Measurements from ENCODE around the gene RPP21. TPM values are rescaled to one million over a fixed set of nuclear protein-coding genes. Genes with fewer than 3 reads are reported as not detected.

The RPP21 gene
- total RNA-seq, 1 experiment from 2014 or later, result 64.0 TPM

DNA sequence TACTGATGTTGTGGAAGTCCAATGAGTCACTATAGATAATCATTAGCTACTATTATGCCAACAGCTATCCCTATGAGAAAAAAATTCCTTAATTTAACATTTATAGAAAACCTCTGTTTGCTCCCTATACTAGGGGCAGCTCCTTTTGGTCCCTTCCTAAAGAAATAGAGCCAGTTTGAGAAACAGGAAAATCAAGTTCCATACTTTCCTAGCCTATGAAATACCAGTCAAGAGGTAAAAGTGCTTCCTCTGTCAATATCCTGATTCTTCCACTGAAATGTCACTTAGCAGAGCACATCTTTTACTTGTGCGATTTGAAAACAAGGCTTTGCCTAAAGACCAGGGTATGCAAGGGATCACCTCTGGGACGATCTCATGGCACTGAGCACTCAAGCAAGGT lies 32.7 kb upstream of the RPP21 start:
- peaks cover 9 to 20% of the 10 kb centered on the region in 2 experiments for H3K4me1 Mint-ChIP-seq

More for the DNA sequence above, 32.7 kb upstream of the RPP21 start:
- H3K27ac ChIP-seq (ENCODE audit: insufficient read length, low read depth, low read length), result no peak overlapping the region
- Mint-ChIP-seq H3K36me3 (ENCODE audit: insufficient read depth in 1 of 3, low read depth in 3 of 3) (peaks cover 49 to 67% (median 52%) of the 10 kb centered on the region in 3 experiments), H3K4me3 (no peak overlapping the region), H3K27ac (no peak overlapping the region), H3K9me3 (no peaks in the 10 kb centered on the region; a peak in 1 of 5 replicates), H3K27me3 (ENCODE audit: low read depth) (no peaks in the 10 kb centered on the region)
- H3K4me1 ChIP-seq (ENCODE audit: insufficient read depth, low read length), result peaks cover under 1% of the 10 kb centered on the region; the same call in 1 of the 2 replicates
- no peak overlapping the region for H3T11ph ChIP-seq (ENCODE audit: low read length)
- no peak overlapping the region for H3K23ac ChIP-seq (ENCODE audit: insufficient read length, low read depth, low read length)
- TF ChIP-seq, protein P1, sequence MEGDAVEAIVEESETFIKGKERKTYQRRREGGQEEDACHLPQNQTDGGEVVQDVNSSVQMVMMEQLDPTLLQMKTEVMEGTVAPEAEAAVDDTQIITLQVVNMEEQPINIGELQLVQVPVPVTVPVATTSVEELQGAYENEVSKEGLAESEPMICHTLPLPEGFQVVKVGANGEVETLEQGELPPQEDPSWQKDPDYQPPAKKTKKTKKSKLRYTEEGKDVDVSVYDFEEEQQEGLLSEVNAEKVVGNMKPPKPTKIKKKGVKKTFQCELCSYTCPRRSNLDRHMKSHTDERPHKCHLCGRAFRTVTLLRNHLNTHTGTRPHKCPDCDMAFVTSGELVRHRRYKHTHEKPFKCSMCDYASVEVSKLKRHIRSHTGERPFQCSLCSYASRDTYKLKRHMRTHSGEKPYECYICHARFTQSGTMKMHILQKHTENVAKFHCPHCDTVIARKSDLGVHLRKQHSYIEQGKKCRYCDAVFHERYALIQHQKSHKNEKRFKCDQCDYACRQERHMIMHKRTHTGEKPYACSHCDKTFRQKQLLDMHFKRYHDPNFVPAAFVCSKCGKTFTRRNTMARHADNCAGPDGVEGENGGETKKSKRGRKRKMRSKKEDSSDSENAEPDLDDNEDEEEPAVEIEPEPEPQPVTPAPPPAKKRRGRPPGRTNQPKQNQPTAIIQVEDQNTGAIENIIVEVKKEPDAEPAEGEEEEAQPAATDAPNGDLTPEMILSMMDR (conservative IDR thresholded peaks at IDR 0.05), result no peak
- H3K9me3 ChIP-seq (ENCODE audit: control insufficient read depth, low read depth, low read length), result no peaks in the 10 kb centered on the region
- H3K4me2 ChIP-seq (ENCODE audit: insufficient read depth, insufficient read length, low read length), result no peak overlapping the region
- H3K18ac ChIP-seq (ENCODE audit: insufficient read length, low read depth, low read length), result no peak overlapping the region
- H2AK5ac ChIP-seq (ENCODE audit: insufficient read length, low read length), result no peak overlapping the region
- no peak overlapping the region for H4K91ac ChIP-seq (ENCODE audit: insufficient read length, low read depth, low read length)
- no peak overlapping the region for H3K14ac ChIP-seq (ENCODE audit: insufficient read depth, low read length)
- no peak overlapping the region for H3K56ac ChIP-seq (ENCODE audit: insufficient read length, low read depth, low read length)
- peaks cover 41% of the 10 kb centered on the region; the same call in 1 of the 2 replicates for H3K79me2 ChIP-seq (ENCODE audit: insufficient read depth, low read length)
- H2AFZ ChIP-seq (ENCODE audit: low read length), result no peak overlapping the region
- no peak overlapping the region for H3K4ac ChIP-seq (ENCODE audit: low read depth, low read length)
- no peak overlapping the region for H3K9ac ChIP-seq (ENCODE audit: extremely low read depth, insufficient read length, low read length)
- no peak overlapping the region for H2BK12ac ChIP-seq (ENCODE audit: insufficient read length, low read depth, low read length)
- no peaks in the 10 kb centered on the region; the same call in 1 of the 2 replicates for H3K27me3 ChIP-seq (ENCODE audit: insufficient read depth, low read length)
- no peak overlapping the region for H2BK20ac ChIP-seq (ENCODE audit: low read depth, low read length, poor library complexity, severe bottlenecking)
- H4K5ac ChIP-seq (ENCODE audit: insufficient read length, low read depth, low read length), result no peak overlapping the region
- H2BK5ac ChIP-seq (ENCODE audit: insufficient read length, low read length), result no peak overlapping the region
- H3K23me2 ChIP-seq (ENCODE audit: insufficient read length, low read depth, low read length, poor library complexity, severe bottlenecking), result no peaks in the 10 kb centered on the region
- WGBS (ENCODE audit: extremely low coverage, insufficient read length, low lambda C conversion rate), result no CpG with 5 or more reads among the region's 2 CpGs
- peaks cover 2% of the 10 kb centered on the region for H4K20me1 ChIP-seq (ENCODE audit: control insufficient read depth, insufficient read depth, insufficient read length)
- no peak overlapping the region for H2BK120ac ChIP-seq (ENCODE audit: low read depth, low read length, poor library complexity, severe bottlenecking)
- no peak overlapping the region for H4K8ac ChIP-seq (replicated peaks; ENCODE audit: insufficient read length, low read depth, low read length)
- H2BK15ac ChIP-seq (ENCODE audit: low read depth, low read length), result no peak overlapping the region
- DNase-seq, result no peak
- H3K79me1 ChIP-seq (ENCODE audit: insufficient read depth, low read depth, low read length, poor library complexity, severe bottlenecking), result peaks cover 2% of the 10 kb centered on the region
